ENCODE results near the gene TNFSF10.

TNFSF10 gene

GRCh38 chr3:172466553-172467130, 56.6 kb downstream of the TNFSF10 start:
- H3K4me1 ChIP-seq (ENCODE audit: control insufficient read depth, insufficient read depth, low read length), result no peaks in the 10 kb centered on the region
- H3K9ac ChIP-seq (ENCODE audit: low read depth, low read length), result no peak overlapping the region
- H3K4me3 ChIP-seq (ENCODE audit: low read depth, low read length), result no peak overlapping the region
- no peaks in the 10 kb centered on the region for H3K36me3 ChIP-seq (ENCODE audit: control insufficient read depth, insufficient read depth, low read length)
- no peaks in the 10 kb centered on the region for H3K9me3 ChIP-seq (ENCODE audit: control insufficient read depth, insufficient read depth, low read length)
- H3K27me3 ChIP-seq (ENCODE audit: control insufficient read depth, insufficient read depth, low read length), result no peaks in the 10 kb centered on the region

- H3K4me1 ChIP-seq (ENCODE audit: control insufficient read depth, insufficient read depth, low read length), result no peaks in the 10 kb centered on the region
- H3K9me3 ChIP-seq (ENCODE audit: control insufficient read depth, insufficient read depth, low read length), result no peaks in the 10 kb centered on the region
- no peak overlapping the region for H3K4me3 ChIP-seq (ENCODE audit: low read depth, low read length)
- no peaks in the 10 kb centered on the region for H3K27me3 ChIP-seq (ENCODE audit: control insufficient read depth, insufficient read depth, low read length)
- H3K9ac ChIP-seq (ENCODE audit: low read depth, low read length), result no peak overlapping the region
- no peaks in the 10 kb centered on the region for H3K36me3 ChIP-seq (ENCODE audit: control insufficient read depth, insufficient read depth, low read length)
These were observed 57.9 kb downstream of the TNFSF10 start for GRCh38 chr3:172465281-172465680.

- Histone ChIP-seq H3K27me3 (ENCODE audit: control insufficient read depth, insufficient read depth, low read length) (no peaks in the 10 kb centered on the region), H3K4me3 (ENCODE audit: low read depth, low read length) (no peak overlapping the region), H3K9ac (ENCODE audit: low read depth, low read length) (no peak overlapping the region), H3K4me1 (ENCODE audit: control insufficient read depth, insufficient read depth, low read length) (no peaks in the 10 kb centered on the region), H3K36me3 (ENCODE audit: control insufficient read depth, insufficient read depth, low read length) (no peaks in the 10 kb centered on the region), H3K9me3 (ENCODE audit: control insufficient read depth, insufficient read depth, low read length) (no peaks in the 10 kb centered on the region)
These were observed 58.9 kb downstream of the TNFSF10 start for GRCh38 chr3:172464306-172464705.

GRCh38 chr3:172461530-172462138, 61.6 kb downstream of the TNFSF10 start:
- Histone ChIP-seq H3K9me3 (ENCODE audit: control insufficient read depth, insufficient read depth, low read length) (no peaks in the 10 kb centered on the region), H3K36me3 (ENCODE audit: control insufficient read depth, insufficient read depth, low read length) (no peaks in the 10 kb centered on the region), H3K27me3 (ENCODE audit: control insufficient read depth, insufficient read depth, low read length) (no peaks in the 10 kb centered on the region)

GRCh38 chr3:172456404-172456803, 66.8 kb downstream of the TNFSF10 start:
- Histone ChIP-seq H3K4me1 (ENCODE audit: control insufficient read depth, insufficient read depth, low read length) (no peaks in the 10 kb centered on the region), H3K36me3 (ENCODE audit: control insufficient read depth, insufficient read depth, low read length) (no peaks in the 10 kb centered on the region)

More at GRCh38 chr3:172461530-172462138, 61.6 kb downstream of the TNFSF10 start:
- no peak overlapping the region for H3K4me3 ChIP-seq (ENCODE audit: low read depth, low read length)
- no peak overlapping the region for H3K9ac ChIP-seq (ENCODE audit: low read depth, low read length)
- no peaks in the 10 kb centered on the region for H3K4me1 ChIP-seq (ENCODE audit: control insufficient read depth, insufficient read depth, low read length)

More at GRCh38 chr3:172456404-172456803, 66.8 kb downstream of the TNFSF10 start:
- Histone ChIP-seq H3K27me3 (ENCODE audit: control insufficient read depth, insufficient read depth, low read length) (peaks cover 4% of the 10 kb centered on the region), H3K4me3 (ENCODE audit: low read depth, low read length) (no peak overlapping the region), H3K9me3 (ENCODE audit: control insufficient read depth, insufficient read depth, low read length) (no peaks in the 10 kb centered on the region), H3K9ac (ENCODE audit: low read depth, low read length) (no peak overlapping the region)
